Measurements from ENCODE around the gene GRHL3. TPM values are rescaled to one million over a fixed set of nuclear protein-coding genes. Genes with fewer than 3 reads are reported as not detected.
A peak's percentile ranks its signal among the peaks of the same experiment; 100 is the strongest.

GRHL3 gene
- total RNA-seq, 1 donor from 2014 or later: 20.5 TPM

DNA sequence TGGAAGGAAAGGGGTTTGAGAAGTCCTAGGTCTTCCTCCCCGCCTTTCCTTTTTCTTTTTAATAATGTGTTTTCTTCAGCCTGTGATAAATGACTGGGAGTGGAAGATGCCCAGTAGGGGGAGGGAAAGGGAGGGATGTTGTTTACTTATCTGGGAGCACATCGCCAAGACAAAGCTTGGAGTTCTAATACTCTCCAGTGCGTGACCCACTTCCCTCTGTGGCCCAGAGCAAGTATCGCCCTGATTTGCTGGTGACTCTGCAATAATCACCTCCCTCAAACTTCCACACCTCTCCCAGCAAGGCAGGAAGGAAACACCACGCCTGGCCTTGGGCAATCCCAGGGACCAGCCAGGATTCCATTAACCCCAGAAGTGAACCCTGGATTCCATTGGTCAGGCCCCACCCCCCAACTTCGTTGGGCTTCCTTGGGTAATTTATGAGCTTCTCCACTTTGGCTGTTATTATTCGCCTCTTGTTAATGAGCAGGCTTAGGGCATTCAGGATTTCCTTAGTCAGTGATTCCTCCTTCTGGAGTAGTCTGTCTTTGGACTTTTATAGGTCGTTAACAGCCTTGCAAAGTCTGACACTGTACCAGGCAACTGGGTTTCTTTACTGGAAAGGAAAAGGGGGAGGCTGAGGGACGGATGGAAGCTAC, 24.3 kb upstream of the GRHL3 start:
- DNase-seq (ENCODE audit: low read depth) (peak; percentile 91), FAIRE-seq (peak; percentile 87)
- TF ChIP-seq, protein P1, sequence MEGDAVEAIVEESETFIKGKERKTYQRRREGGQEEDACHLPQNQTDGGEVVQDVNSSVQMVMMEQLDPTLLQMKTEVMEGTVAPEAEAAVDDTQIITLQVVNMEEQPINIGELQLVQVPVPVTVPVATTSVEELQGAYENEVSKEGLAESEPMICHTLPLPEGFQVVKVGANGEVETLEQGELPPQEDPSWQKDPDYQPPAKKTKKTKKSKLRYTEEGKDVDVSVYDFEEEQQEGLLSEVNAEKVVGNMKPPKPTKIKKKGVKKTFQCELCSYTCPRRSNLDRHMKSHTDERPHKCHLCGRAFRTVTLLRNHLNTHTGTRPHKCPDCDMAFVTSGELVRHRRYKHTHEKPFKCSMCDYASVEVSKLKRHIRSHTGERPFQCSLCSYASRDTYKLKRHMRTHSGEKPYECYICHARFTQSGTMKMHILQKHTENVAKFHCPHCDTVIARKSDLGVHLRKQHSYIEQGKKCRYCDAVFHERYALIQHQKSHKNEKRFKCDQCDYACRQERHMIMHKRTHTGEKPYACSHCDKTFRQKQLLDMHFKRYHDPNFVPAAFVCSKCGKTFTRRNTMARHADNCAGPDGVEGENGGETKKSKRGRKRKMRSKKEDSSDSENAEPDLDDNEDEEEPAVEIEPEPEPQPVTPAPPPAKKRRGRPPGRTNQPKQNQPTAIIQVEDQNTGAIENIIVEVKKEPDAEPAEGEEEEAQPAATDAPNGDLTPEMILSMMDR (IDR thresholded peaks at IDR 0.05; ENCODE audit: insufficient read depth, low read length, severe bottlenecking): peak; percentile 8
- Histone ChIP-seq H3K27me3 (ENCODE audit: control insufficient read depth, insufficient read depth, low read length) (no peaks in the 10 kb centered on the region), H3K4me3 (ENCODE audit: low read depth, low read length) (no peak overlapping the region), H3K36me3 (ENCODE audit: control insufficient read depth, insufficient read depth, low read length) (no peaks in the 10 kb centered on the region)

DNA sequence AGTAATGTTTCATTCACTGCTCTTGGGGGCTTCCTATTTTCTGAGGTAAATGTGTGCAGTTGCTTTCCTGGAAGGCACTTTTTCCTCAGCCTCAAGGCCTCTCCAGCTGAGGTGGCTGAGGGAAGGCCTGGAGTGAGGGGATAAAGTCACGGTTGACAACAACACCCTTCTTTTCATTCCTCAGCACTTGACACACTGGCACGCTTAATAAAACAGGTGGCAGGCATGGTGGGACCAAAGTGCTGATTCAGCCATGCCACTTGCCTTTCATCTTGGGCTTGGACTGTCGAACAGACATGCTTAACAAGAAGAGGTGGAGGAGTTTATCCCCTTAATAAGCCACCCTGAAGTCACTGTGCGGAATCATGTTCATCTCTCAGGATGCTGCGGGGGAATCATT, 23.6 kb upstream of the GRHL3 start:
- TF ChIP-seq, protein P1 (IDR thresholded peaks at IDR 0.05; ENCODE audit: insufficient read depth, low read length, severe bottlenecking): no peak
- FAIRE-seq (peak; percentile 13), DNase-seq (ENCODE audit: low read depth) (no peak)
- no peaks in the 10 kb centered on the region for H3K36me3 ChIP-seq (ENCODE audit: control insufficient read depth, insufficient read depth, low read length)
- no peaks in the 10 kb centered on the region for H3K27me3 ChIP-seq (ENCODE audit: control insufficient read depth, insufficient read depth, low read length)
- no peak overlapping the region for H3K4me3 ChIP-seq (ENCODE audit: low read depth, low read length)

DNA sequence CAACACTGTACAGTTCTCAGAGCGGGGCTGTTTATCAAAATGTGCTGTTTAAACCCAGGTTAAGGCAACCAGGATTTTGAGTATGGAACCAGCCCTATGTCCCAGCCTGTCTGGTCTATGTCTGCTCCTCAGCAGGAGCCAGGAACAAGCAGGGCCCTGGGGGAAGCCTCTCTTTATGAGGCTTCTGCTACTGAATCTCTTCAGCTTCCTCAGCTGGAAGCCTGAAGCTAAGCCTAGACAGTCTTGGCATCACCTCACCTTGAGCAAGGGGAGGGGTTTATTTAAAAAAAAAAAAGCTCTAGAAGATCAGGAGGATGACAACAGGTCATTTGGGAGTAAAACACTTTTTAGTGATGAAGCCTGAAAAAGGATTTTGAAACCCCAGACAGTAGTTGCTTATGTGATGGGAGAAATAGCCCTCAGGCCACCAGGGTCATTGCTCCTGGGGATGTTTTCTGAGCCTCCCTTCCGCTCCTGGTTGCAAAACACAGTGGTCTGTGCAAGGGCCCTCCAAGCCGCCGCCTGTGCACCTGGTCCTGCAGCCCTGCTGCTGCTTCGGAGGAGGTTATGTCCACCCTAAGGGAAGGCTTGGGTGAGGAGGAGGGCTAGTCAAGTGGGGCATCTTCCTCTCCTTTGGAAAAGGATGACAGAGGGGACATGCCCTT, 21.8 kb upstream of the GRHL3 start:
- DNase-seq (ENCODE audit: low read depth) (no peak), FAIRE-seq (no peak)
- TF ChIP-seq, protein P1 (IDR thresholded peaks at IDR 0.05; ENCODE audit: insufficient read depth, low read length, severe bottlenecking): no peak
- Histone ChIP-seq H3K36me3 (ENCODE audit: control insufficient read depth, insufficient read depth, low read length) (no peaks in the 10 kb centered on the region), H3K4me3 (ENCODE audit: low read depth, low read length) (no peak overlapping the region), H3K27me3 (ENCODE audit: control insufficient read depth, insufficient read depth, low read length) (no peaks in the 10 kb centered on the region)

DNA sequence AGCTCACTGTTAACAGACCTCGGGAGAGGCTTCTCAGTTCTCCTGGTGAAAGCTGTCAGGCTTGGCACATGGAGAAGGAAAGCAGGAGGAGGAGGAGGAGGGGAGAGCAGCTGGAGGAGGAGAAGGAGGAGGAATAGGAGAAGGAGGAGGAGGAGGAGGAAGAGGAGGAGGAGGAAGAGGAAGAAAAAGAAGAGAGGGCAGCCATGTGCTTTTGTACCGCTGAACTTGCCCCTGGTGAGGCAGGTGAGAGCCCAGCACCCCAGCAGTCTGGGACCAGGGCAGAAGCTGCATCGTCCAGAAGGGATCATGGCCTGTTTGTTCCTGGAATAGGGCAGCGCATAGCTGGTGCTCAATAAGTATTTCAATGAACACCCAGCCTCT, 21.3 kb upstream of the GRHL3 start:
- DNase-seq (ENCODE audit: low read depth) (no peak), FAIRE-seq (no peak)
- Histone ChIP-seq H3K27me3 (ENCODE audit: control insufficient read depth, insufficient read depth, low read length) (no peaks in the 10 kb centered on the region), H3K36me3 (ENCODE audit: control insufficient read depth, insufficient read depth, low read length) (no peaks in the 10 kb centered on the region), H3K4me3 (ENCODE audit: low read depth, low read length) (no peak overlapping the region)
- TF ChIP-seq, protein P1 (IDR thresholded peaks at IDR 0.05; ENCODE audit: insufficient read depth, low read length, severe bottlenecking): no peak

DNA sequence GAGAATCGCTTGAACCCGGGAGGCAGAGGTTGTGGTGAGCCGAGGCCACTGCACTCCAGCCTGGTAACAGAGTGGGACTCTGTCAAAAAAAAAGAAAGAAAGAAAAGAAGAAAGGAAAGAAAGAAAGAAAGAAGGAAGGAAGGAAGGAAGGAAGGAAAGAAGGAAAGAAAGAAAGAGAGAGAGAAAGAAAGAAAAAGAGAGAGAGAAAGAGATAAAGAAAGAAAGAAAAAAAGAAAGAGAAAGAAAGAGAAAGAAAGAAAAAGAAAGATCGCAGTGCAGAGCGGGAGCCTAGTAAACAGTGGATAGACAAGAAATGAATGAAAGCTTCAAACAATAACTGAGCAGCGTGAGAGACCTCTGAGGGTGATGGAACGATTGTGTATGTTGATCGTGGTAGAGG, 20.6 kb upstream of the GRHL3 start:
- TF ChIP-seq, protein P1 (IDR thresholded peaks at IDR 0.05; ENCODE audit: insufficient read depth, low read length, severe bottlenecking): no peak
- no peak for FAIRE-seq
- Histone ChIP-seq H3K27me3 (ENCODE audit: control insufficient read depth, insufficient read depth, low read length) (no peaks in the 10 kb centered on the region), H3K4me3 (ENCODE audit: low read depth, low read length) (no peak overlapping the region), H3K36me3 (ENCODE audit: control insufficient read depth, insufficient read depth, low read length) (no peaks in the 10 kb centered on the region)
- DNase-seq (ENCODE audit: low read depth): no peak
